ENCODE data around the gene EXOC8. TPM values are rescaled to one million over a fixed set of nuclear protein-coding genes. Genes with fewer than 3 reads are reported as not detected.

The EXOC8 gene
- total and polyA plus RNA-seq, 2 donors (not counting 3 experiments of a cell fraction or from before 2014, with no cell fraction given) = 2.8 to 13.2 TPM

GRCh38 chr1:231312432-231312788 is 25.2 kb downstream of the EXOC8 start:
- no peaks in the 10 kb centered on the region for H3K79me2 ChIP-seq (ENCODE audit: control insufficient read depth, insufficient read depth, low read length)
- FAIRE-seq = no peak
- no TSS peak for BruUV-seq (replicated peaks)
- dilution Hi-C loops (cut with MboI; ENCODE audit: extremely low pct_ligation_motif_present, low sequenced_read_pairs) (no loop called here), intact Hi-C loops (cut with micrococcal nuclease) (no loop called here)
- CTCF ChIA-PET = no interaction called here
- H2AFZ ChIP-seq (ENCODE audit: low read depth, low read length) = no peak overlapping the region
- no peak overlapping the region for H3K4me3 ChIP-seq (replicated peaks in 1 of 3; ENCODE audit: insufficient read depth in 1 of 3, low read depth in 1 of 3, low read length in 3 of 3)
- no peaks in the 10 kb centered on the region for H4K20me1 ChIP-seq (replicated peaks; ENCODE audit: control insufficient read depth, extremely low read depth, insufficient read depth, low read length)
- DNase-seq (ENCODE audit: low read depth, low spot score) = no peak
- POLR2A ChIA-PET = no interaction called here
- H3K9me3 ChIP-seq (replicated peaks; ENCODE audit: control insufficient read depth, insufficient read depth, low read length) = no peaks in the 10 kb centered on the region
- H3K9me1 ChIP-seq (replicated peaks; ENCODE audit: control insufficient read depth, extremely low read depth, insufficient read depth, low read length) = no peaks in the 10 kb centered on the region
- H3K4me1 ChIP-seq (ENCODE audit: control insufficient read depth, extremely low read depth, insufficient read depth, low read length) = no peaks in the 10 kb centered on the region
- no peak overlapping the region for H3K9ac ChIP-seq (replicated peaks; ENCODE audit: extremely low read depth, insufficient read depth, low read length)
- H3K27ac ChIP-seq (ENCODE audit: insufficient read depth, low read depth, low read length) = no peak overlapping the region
- H3K36me3 ChIP-seq (ENCODE audit: control insufficient read depth in 2 of 2, extremely low read depth in 1 of 2, insufficient read depth in 2 of 2, low read length in 2 of 2) = no peaks in the 10 kb centered on the region
- TF ChIP-seq EZH2 (IDR thresholded peaks at IDR 0.05; ENCODE audit: borderline replicate concordance, low read depth, low read length, severe bottlenecking) (no peak), MYC (IDR thresholded peaks at IDR 0.05; ENCODE audit: low read depth, low read length) (no peak), FOS (IDR thresholded peaks at IDR 0.05; ENCODE audit: borderline replicate concordance, insufficient read depth, low read length) (no peak)
- H3K4me2 ChIP-seq (ENCODE audit: insufficient read depth, low read length) = no peak overlapping the region
- H3K27me3 ChIP-seq (ENCODE audit: control insufficient read depth in 2 of 2, insufficient read depth in 2 of 2, low read length in 2 of 2) = no peaks in the 10 kb centered on the region

GRCh38 chr1:231311720-231312431 is 25.8 kb downstream of the EXOC8 start:
- intact Hi-C loops (cut with micrococcal nuclease) (no loop called here), dilution Hi-C loops (cut with MboI; ENCODE audit: extremely low pct_ligation_motif_present, low sequenced_read_pairs) (no loop called here)
- H3K4me3 ChIP-seq (replicated peaks in 1 of 3; ENCODE audit: insufficient read depth in 1 of 3, low read depth in 1 of 3, low read length in 3 of 3) = no peak overlapping the region
- H3K36me3 ChIP-seq (ENCODE audit: control insufficient read depth in 2 of 2, extremely low read depth in 1 of 2, insufficient read depth in 2 of 2, low read length in 2 of 2) = no peaks in the 10 kb centered on the region
- H2AFZ ChIP-seq (ENCODE audit: low read depth, low read length) = no peak overlapping the region
- no peaks in the 10 kb centered on the region for H3K9me3 ChIP-seq (replicated peaks; ENCODE audit: control insufficient read depth, insufficient read depth, low read length)
- no peak overlapping the region for H3K4me2 ChIP-seq (ENCODE audit: insufficient read depth, low read length)
- H3K9me1 ChIP-seq (replicated peaks; ENCODE audit: control insufficient read depth, extremely low read depth, insufficient read depth, low read length) = no peaks in the 10 kb centered on the region
- no peaks in the 10 kb centered on the region for H4K20me1 ChIP-seq (replicated peaks; ENCODE audit: control insufficient read depth, extremely low read depth, insufficient read depth, low read length)
- CTCF ChIA-PET = no interaction called here
- no TSS peak for BruUV-seq (replicated peaks)
- POLR2A ChIA-PET = no interaction called here
- H3K27me3 ChIP-seq (ENCODE audit: control insufficient read depth in 2 of 2, insufficient read depth in 2 of 2, low read length in 2 of 2) = no peaks in the 10 kb centered on the region
- no peaks in the 10 kb centered on the region for H3K79me2 ChIP-seq (ENCODE audit: control insufficient read depth, insufficient read depth, low read length)
- H3K27ac ChIP-seq (ENCODE audit: insufficient read depth, low read depth, low read length) = no peak overlapping the region
- FAIRE-seq = no peak
- TF ChIP-seq POLR2AphosphoS5 (IDR thresholded peaks at IDR 0.05; ENCODE audit: insufficient read depth, low read depth, low read length) = no peak
- no peaks in the 10 kb centered on the region for H3K4me1 ChIP-seq (ENCODE audit: control insufficient read depth, extremely low read depth, insufficient read depth, low read length)
- no peak overlapping the region for H3K9ac ChIP-seq (replicated peaks; ENCODE audit: extremely low read depth, insufficient read depth, low read length)
- DNase-seq (ENCODE audit: low read depth, low spot score) = no peak

All from endothelial cell of umbilical vein (primary cell).